Right lung (tissue), 5 donors: ENCODE results near the gene NAA80. TPM values are rescaled to one million over a fixed set of nuclear protein-coding genes. Genes with fewer than 3 reads are reported as not detected.
"Not testable (repeated sequence)": the region's sequence is repeated elsewhere in the genome, so short reads cannot be mapped to it uniquely, and the experiment has no call there.

Experiments used
- DNase-seq, 2 donors: peaks; one replicate each; pipeline ENCODE4 v3.0.0-alpha.2; 2013
- polyA plus RNA-seq, 5 donors: library from polyadenylated mRNA; unstranded; fragments of 120-200 nt; gene quantifications; one replicate each; pipeline versions ENCODE4 v1.2.1 to v1.2.3, GENCODE V29; 2013; ENCODE audit warnings: inconsistent platforms in 1 of 5, low replicate concordance in 1 of 5; ENCODE audit not compliant: insufficient read length in 5 of 5, insufficient read depth in 1 of 5

Gene NAA80
- polyA plus RNA-seq, 5 donors, result 6.1 to 10.2 (median 7.9) TPM

- no peak for DNase-seq
These were observed 27.8 kb downstream of the NAA80 start for GRCh38 chr3:50271314-50271936.

GRCh38 chr3:50270422-50271224, 28.6 kb downstream of the NAA80 start:
- DNase-seq, result no peak

GRCh38 chr3:50269977-50270413, 29.2 kb downstream of the NAA80 start:
- DNase-seq, result no peak

GRCh38 chr3:50269460-50269859, 29.7 kb downstream of the NAA80 start:
- no peak for DNase-seq

DNA sequence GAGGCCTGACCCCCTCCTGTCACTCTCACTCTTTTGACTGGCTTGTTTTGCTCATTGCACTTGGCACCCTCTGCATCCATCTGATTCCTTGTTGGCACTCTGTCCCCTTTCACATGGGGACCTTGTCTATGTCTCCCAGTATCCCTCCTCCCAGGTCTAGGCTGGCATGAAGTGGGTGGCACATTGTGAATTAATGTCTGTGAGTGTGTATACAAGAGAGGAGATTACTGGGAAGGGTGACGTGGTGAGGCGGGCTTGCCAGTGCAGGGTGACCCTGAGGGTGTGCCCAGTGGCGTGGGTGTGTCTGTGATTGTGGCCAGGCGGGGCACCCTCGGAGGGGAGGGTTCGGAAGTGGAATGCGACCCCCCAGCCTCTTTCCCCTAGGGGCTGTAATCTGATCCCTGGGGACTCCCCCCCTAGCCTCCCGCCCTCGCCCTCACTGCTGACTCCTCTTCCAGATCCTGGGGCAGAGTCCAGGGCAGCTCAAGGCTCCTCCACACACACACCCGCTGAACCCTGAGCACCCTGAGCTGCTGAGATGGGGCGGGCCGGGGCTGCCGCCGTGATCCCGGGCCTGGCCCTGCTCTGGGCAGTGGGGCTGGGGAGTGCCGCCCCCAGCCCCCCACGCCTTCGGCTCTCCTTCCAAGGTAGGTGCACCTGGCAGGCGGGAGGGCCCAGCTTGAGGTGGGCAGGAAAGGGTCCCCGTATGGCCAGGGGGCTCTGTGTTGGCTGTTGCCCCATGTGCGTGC, 30.3 kb downstream of the NAA80 start, which contains the start of gene SEMA3B:
Gene SEMA3B, plus strand, starts transcription at position 445 of the 749 bp plus-strand sequence. Its CDS starts 94 bp downstream, at position 539.
- peak in 1 of 2 donors; percentile 52 for DNase-seq

- no peak for DNase-seq
These were observed 30.9 kb downstream of the NAA80 start for GRCh38 chr3:50268276-50268675.

- no peak for DNase-seq
These were observed 31.8 kb downstream of the NAA80 start for GRCh38 chr3:50267280-50267913.

- no peak for DNase-seq
These were observed 32.4 kb downstream of the NAA80 start for GRCh38 chr3:50266836-50267235.

DNA sequence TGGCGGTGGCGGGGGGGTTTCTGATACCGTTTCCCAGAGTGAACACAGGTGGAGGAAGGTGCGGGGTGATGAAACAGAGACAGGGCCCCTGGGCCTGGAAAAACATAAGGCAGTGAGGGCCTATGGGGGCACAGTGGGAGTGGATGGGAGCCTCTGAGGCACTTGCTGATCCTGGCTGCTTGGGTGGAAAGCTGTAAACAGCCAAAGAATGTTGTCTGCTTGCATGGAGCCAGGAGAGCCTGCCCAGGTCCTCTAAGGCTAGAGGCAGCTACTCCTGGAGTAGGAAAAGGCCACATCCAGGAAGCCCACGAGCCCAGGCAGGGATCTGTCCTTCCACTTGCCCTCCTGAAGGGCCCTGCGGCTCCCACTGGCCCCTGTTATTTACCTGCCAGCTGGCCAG, 33.2 kb downstream of the NAA80 start:
- DNase-seq, result no peak

GRCh38 chr3:50265571-50265970, 33.6 kb downstream of the NAA80 start:
- DNase-seq, result no peak

DNA sequence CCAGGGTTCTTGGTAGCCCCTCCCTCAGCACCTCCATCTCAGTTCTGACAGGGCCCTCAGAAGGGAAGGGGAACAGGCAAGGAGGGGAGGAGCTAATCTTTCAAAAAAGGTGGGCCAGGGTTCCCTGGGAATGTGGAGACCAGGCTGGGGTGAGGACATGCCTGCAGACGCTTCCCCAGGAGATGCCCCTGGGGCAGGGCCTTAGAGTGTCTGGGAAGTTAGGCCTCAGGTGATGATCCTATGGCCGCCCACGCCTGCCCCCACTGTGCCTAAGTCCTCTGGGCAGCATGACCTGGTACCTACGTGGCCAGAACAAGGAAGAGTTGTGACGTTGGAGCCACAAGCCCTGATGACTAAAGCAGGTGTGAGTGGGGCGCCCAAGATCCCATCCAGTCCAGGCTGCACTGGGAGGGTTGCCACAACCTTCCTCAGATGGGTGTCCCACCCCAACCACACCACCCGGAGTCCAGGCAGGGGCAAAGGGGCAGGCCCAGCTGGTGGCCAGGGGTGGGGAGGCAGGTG, 34.2 kb downstream of the NAA80 start:
- DNase-seq, result no peak

DNA sequence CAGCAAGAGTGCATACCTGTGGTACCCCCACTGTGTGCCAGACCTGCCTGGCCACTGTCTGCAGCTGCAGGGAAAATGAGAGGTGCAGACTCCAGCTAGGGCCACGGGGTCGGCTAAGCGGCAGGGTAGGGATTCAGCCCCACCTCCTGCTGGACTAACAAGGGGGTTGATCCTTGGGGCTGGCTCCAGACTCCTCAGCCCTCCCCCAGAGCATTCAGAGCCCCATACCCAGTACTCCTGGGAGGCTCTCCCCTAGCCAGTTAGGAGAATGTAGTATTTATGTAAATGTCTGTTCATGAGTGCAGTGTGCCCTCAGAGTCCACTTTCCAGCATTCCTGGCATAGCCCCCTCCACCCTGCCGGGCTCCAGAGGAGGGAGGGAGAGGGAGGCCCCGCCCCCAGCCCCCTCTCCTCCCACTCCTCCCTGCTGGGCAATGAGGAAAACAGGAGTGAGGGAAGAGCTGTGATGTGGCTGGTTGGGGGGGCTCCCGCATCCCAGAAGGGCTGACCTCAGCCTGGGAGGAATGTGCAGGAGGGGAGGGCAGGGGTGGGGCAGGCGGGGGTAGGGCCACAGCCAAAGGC, 34.7 kb downstream of the NAA80 start:
- DNase-seq, result peak; percentile 88 to 89

GRCh38 chr3:50263478-50264382, 35.5 kb downstream of the NAA80 start:
- DNase-seq, result no peak

DNA sequence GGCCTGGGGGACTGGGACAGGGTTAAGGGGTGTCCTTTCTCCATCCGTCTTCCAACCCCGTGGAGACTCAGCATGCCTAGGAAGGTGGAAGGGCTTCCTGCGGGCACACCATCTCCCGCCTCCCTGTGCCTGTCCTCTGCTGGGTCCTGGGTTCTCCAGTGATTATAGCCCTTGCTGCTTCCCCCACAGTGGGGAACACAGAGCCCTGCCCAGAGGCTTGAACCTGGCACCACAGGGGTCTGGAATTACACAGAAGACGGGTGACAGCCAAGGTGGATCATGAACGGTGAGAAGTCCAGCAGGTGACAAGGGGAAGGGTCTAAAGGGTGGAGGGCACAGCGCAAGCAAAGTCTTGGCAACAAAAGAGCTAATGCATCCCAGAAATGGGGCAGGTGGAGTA, 36.4 kb downstream of the NAA80 start:
- DNase-seq, result no peak

GRCh38 chr3:50262200-50262599, 37.0 kb downstream of the NAA80 start:
- not testable (repeated sequence) for DNase-seq

GRCh38 chr3:50261505-50261904, 37.7 kb downstream of the NAA80 start:
- no peak for DNase-seq

DNA sequence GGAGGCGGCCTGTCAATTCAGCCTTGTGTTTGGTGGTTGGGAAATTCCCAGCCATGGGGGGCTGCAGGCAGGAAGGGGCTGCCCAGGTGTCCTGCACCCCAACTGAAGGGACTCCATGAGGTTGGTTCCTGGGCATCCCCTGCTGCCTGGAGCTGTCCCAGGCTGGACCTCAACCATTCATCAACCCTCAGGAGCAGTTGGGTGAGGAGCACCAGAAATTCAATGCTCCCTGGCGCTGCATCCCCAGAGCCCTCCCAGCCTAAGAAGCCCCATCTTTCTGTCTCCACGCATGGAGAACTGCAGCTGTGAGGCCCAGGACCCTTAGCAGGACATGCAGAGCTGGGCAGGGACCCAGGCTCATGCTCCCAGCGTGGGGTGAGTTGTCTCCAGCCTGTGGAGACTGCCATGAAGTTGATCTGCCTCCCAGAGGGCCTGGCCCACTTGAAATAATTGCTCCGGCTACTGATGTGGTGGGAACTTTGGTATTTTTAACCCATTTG, 38.2 kb downstream of the NAA80 start:
- no peak for DNase-seq

- peak; percentile 94 to 95 for DNase-seq
These were observed 38.9 kb downstream of the NAA80 start for GRCh38 chr3:50260027-50260941.
